Measurements from ENCODE around the gene GADD45GIP1. TPM values are rescaled to one million over a fixed set of nuclear protein-coding genes. Genes with fewer than 3 reads are reported as not detected.

GADD45GIP1 gene
- total RNA-seq, 2 experiments from 2014 or later = 12.1 to 12.8 TPM

- ChIA-PET CTCF (no interaction called here), POLR2A (no interaction called here)
- DNase-seq = no peak
- no peaks in the 10 kb centered on the region for H3K9me3 ChIP-seq (ENCODE audit: control insufficient read depth in 1 of 2, insufficient read depth in 1 of 2, low read length in 2 of 2)
- H3K27me3 Mint-ChIP-seq = peaks cover 6% of the 10 kb centered on the region
- H3K4me1 Mint-ChIP-seq (ENCODE audit: low read depth) = no peaks in the 10 kb centered on the region
- no peak overlapping the region for H3K4me3 ChIP-seq (ENCODE audit: low read length)
- TF ChIP-seq CTCF (IDR thresholded peaks at IDR 0.05) = no peak
- H3K4me3 Mint-ChIP-seq = no peak overlapping the region
- H3K27ac Mint-ChIP-seq = no peak overlapping the region
- no peaks in the 10 kb centered on the region for H3K36me3 ChIP-seq (ENCODE audit: insufficient read depth, low read length)
- H3K27me3 ChIP-seq (ENCODE audit: control insufficient read depth in 1 of 2, insufficient read depth in 2 of 2, low read length in 2 of 2) = no peaks in the 10 kb centered on the region
- H3K4me1 ChIP-seq (ENCODE audit: insufficient read depth, low read length) = peaks cover 2% of the 10 kb centered on the region
- H3K9me3 Mint-ChIP-seq = no peaks in the 10 kb centered on the region
- H3K36me3 Mint-ChIP-seq (ENCODE audit: low read depth) = no peaks in the 10 kb centered on the region
- intact Hi-C loops (cut with DNase I, micrococcal nuclease) = no loop called here
- no peak overlapping the region for H3K27ac ChIP-seq (ENCODE audit: low read depth in 1 of 2, low read length in 2 of 2)
- no peak for ATAC-seq (ENCODE audit: poor library complexity)
Observed at GRCh38 chr19:13001502-13002165, 44.6 kb upstream of the GADD45GIP1 start.

- Histone ChIP-seq H3K36me3 (ENCODE audit: insufficient read depth, low read length) (no peaks in the 10 kb centered on the region), H3K4me3 (ENCODE audit: low read length) (no peak overlapping the region), H3K9me3 (ENCODE audit: control insufficient read depth in 1 of 2, insufficient read depth in 1 of 2, low read length in 2 of 2) (no peaks in the 10 kb centered on the region), H3K27me3 (ENCODE audit: control insufficient read depth in 1 of 2, insufficient read depth in 2 of 2, low read length in 2 of 2) (no peaks in the 10 kb centered on the region), H3K4me1 (ENCODE audit: insufficient read depth, low read length) (peaks cover 6% of the 10 kb centered on the region), H3K27ac (ENCODE audit: low read depth in 1 of 2, low read length in 2 of 2) (no peak overlapping the region)
- TF ChIP-seq CTCF (IDR thresholded peaks at IDR 0.05) = no peak
- ChIA-PET CTCF (no interaction called here), POLR2A (no interaction called here)
- no peaks in the 10 kb centered on the region for H3K9me3 Mint-ChIP-seq
- H3K4me1 Mint-ChIP-seq (ENCODE audit: low read depth) = peaks cover under 1% of the 10 kb centered on the region
- no peaks in the 10 kb centered on the region for H3K36me3 Mint-ChIP-seq (ENCODE audit: low read depth)
- H3K4me3 Mint-ChIP-seq = no peak overlapping the region
- no peak overlapping the region for H3K27ac Mint-ChIP-seq
- intact Hi-C loops (cut with DNase I, micrococcal nuclease) = no loop called here
- DNase-seq = no peak
- ATAC-seq (ENCODE audit: poor library complexity) = no peak
- H3K27me3 Mint-ChIP-seq = peaks cover 6% of the 10 kb centered on the region
Observed at GRCh38 chr19:13001166-13001501, 44.1 kb upstream of the GADD45GIP1 start.

GRCh38 chr19:12997967-12998940 lies 41.2 kb upstream of the GADD45GIP1 start:
- Histone ChIP-seq H3K4me3 (ENCODE audit: low read length) (no peak overlapping the region), H3K4me1 (ENCODE audit: insufficient read depth, low read length) (peaks cover 15% of the 10 kb centered on the region), H3K27me3 (ENCODE audit: control insufficient read depth in 1 of 2, insufficient read depth in 2 of 2, low read length in 2 of 2) (no peaks in the 10 kb centered on the region), H3K27ac (ENCODE audit: low read depth in 1 of 2, low read length in 2 of 2) (no peak overlapping the region), H3K9me3 (ENCODE audit: control insufficient read depth in 1 of 2, insufficient read depth in 1 of 2, low read length in 2 of 2) (no peaks in the 10 kb centered on the region), H3K36me3 (ENCODE audit: insufficient read depth, low read length) (no peaks in the 10 kb centered on the region)
- ChIA-PET POLR2A (no interaction called here), CTCF (interaction anchor here (1.3 kb wide), 1 partner anchor 33 kb away, joined by 3 read pairs; no protein-coding TSS in a partner anchor)
- Mint-ChIP-seq H3K4me3 (peak overlapping the region; percentile 81), H3K27me3 (peaks cover 6% of the 10 kb centered on the region), H3K9me3 (no peaks in the 10 kb centered on the region), H3K27ac (no peak overlapping the region), H3K36me3 (ENCODE audit: low read depth) (peaks cover 4% of the 10 kb centered on the region), H3K4me1 (ENCODE audit: low read depth) (peaks cover 10% of the 10 kb centered on the region)
- ATAC-seq (ENCODE audit: poor library complexity) (no peak), DNase-seq (no peak)
- no peak for TF ChIP-seq CTCF (IDR thresholded peaks at IDR 0.05)
- intact Hi-C loops (cut with DNase I, micrococcal nuclease) = no loop called here

Measured in CD4-positive, alpha-beta T cell (primary cell).